AG09319 (cell line): Measurements from ENCODE around the gene DUSP8.

Experiments
- DNase-seq: peaks from one replicate; pipeline ENCODE4 v3.0.0-alpha.2; 2010; ENCODE audit warnings: low read depth; ENCODE audit errors: extremely low read depth
- CTCF ChIP-seq: IDR thresholded peaks from 2 replicates; pipeline ENCODE4 v1.5.1; 2011; ENCODE audit warnings: low read depth, mild to moderate bottlenecking, inconsistent platforms, low read length, moderate library complexity

Gene DUSP8

DNA sequence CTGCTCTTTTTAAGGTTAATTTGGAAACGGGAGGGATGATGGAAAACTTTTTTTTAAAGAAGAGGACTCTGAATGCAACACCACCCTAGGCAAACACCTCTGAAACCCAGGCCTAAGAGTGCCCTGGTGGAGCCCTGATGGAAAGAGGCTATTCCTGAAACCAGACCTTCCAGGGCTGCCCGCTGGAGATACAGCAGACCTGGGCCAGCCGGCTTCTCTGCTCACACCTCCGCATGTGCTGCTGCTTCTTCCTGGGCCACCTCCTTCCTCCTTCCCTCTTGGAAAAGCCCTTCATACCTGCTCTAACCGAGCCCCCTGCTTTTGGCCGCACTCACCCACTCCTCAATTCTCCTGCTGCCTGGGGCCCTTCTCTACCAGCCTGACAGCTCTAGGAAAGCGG, 37.9 kb downstream of the DUSP8 start:
- TF ChIP-seq CTCF: no peak

GRCh38 chr11:1533342-1533725, 38.7 kb downstream of the DUSP8 start:
- no peak for DNase-seq
- no peak for TF ChIP-seq CTCF

More for the DNA sequence above, 37.9 kb downstream of the DUSP8 start:
- no peak for DNase-seq

DNA sequence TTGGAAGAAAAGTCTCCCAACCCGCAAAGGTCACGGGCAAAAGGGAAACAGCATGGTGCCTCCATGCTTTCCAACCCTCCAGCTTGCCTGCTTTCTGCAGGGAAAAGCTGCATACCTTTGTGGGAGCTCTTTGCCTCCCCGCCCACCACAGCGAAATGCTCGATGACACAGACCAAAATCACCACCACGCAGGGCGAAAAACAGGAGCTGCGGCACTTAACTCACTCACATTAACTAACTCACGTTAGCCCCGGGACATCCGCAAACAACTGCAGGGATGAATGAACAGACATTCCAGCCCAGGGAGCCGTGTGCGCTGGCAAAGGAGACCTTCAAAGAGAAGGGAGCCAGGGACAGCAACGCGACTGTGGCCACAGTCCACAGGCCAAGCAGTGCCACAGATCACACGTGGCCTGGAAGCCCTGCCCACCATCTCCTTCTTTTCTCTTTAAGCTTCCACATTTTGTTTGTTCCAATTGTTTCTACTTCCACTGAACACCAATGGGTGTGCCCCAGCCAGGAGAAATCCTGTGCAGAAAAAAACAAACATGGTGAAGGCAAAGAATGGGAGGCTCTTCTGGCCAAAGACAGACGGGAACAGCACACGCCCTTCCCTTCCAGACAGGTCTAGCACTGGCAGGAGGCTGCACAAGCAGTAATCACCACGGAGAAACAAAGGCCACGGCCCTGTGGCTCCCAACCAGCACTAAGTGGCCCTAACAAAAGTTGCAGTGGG, 39.3 kb downstream of the DUSP8 start:
- TF ChIP-seq CTCF: no peak
- no peak for DNase-seq

- no peak for TF ChIP-seq CTCF
- DNase-seq: peak; percentile 19
Measured at GRCh38 chr11:1532014-1532586, 40.0 kb downstream of the DUSP8 start.

DNA sequence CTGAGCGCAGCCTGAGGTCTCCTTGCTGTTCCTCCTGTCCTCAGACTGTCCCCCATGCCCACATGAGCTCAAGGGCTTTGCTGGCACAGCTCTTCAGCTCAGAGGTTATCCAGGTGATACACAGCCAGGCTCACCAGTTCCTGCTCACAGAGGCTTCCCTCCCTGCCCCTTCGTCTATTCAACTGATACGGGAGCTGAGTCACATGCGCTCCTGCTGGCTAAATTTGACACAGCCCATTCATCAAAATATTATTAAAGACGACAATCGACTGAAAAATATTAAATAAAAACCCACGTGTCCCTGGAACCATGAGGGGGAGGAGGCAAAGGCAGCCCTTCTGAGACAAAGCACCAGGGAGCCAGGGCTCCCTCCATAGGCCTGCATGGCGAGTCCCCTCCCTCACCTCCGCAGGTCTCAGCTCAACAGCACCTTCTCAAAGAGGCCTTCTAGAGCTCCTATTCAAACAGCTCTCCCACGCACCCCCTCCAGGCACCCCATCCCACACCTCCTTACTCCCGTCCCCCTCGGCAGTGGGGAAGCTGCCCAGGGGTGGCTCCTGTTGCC, 40.5 kb downstream of the DUSP8 start:
- TF ChIP-seq CTCF: no peak
- no peak for DNase-seq

- TF ChIP-seq CTCF: no peak
- DNase-seq: no peak
Measured at GRCh38 chr11:1530686-1531448, 41.2 kb downstream of the DUSP8 start.

DNA sequence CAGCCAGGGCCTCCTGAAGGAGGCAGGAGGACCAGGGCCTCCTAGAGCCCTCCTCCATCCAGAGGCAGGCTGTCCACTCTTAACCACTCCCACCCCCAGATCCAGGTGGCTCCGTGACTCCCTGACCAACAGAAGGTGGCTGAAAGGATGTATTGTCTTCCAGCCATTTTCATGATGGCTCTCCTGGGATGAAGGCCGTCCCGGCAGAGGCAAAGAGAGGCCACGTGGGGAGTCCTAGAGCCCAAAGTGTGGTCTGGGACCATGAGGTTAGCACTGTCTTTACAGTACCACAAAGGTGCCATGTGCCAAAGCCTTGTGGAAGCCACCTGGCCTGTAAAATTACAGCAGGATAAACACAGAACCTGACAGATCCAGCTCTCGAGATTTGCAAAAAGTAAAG, 42.3 kb downstream of the DUSP8 start:
- DNase-seq: no peak
- no peak for TF ChIP-seq CTCF
